ENCODE measurements around the gene MICAL2.

GRCh38 chr11:12173111-12173510 is 62.7 kb downstream of the MICAL2 start:
- TF ChIP-seq CTCF (IDR thresholded peaks at IDR 0.05) (no peak), POLR2A (IDR thresholded peaks at IDR 0.05) (no peak)
